ENCODE results near the gene GUCD1. TPM values are rescaled to one million over a fixed set of nuclear protein-coding genes. Genes with fewer than 3 reads are reported as not detected.

The GUCD1 gene
- total and polyA plus RNA-seq, 2 of the 8 experiments (the other 6 are each of a cell fraction or from before 2014, with no cell fraction given): 85.2 to 128 TPM

DNA sequence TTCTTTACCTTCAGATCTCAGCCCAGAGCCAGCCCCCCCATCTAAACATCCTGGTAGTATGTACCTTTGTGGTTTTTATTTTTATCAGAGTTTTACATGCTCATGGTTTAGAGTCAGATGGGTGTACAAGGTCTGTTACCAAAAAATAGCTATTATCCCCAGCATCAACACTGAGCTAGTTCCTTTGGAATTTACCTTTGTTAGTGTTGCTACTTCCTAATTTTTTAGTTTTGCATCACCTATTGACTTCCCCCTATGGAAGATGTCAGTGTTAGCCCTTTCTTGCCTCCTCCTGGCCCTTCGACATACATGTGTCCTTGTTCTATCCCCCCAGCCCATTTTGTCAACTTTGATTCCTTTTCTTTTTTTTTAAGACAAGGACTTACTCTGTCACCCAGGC lies 52.4 kb downstream of the GUCD1 start (continued):
- TF ChIP-seq BRCA1 (IDR thresholded peaks at IDR 0.05; ENCODE audit: low read depth, low read length): no peak
- TF ChIP-seq USF2 (IDR thresholded peaks at IDR 0.05; ENCODE audit: low read length): no peak
- no peak for TF ChIP-seq RXRA (IDR thresholded peaks at IDR 0.05; ENCODE audit: insufficient read depth, low read depth, low read length)
- no peak for TF ChIP-seq EP300 (IDR thresholded peaks at IDR 0.05; ENCODE audit: borderline replicate concordance in 1 of 2, low read depth in 2 of 2, low read length in 2 of 2)
- TF ChIP-seq, protein P1, sequence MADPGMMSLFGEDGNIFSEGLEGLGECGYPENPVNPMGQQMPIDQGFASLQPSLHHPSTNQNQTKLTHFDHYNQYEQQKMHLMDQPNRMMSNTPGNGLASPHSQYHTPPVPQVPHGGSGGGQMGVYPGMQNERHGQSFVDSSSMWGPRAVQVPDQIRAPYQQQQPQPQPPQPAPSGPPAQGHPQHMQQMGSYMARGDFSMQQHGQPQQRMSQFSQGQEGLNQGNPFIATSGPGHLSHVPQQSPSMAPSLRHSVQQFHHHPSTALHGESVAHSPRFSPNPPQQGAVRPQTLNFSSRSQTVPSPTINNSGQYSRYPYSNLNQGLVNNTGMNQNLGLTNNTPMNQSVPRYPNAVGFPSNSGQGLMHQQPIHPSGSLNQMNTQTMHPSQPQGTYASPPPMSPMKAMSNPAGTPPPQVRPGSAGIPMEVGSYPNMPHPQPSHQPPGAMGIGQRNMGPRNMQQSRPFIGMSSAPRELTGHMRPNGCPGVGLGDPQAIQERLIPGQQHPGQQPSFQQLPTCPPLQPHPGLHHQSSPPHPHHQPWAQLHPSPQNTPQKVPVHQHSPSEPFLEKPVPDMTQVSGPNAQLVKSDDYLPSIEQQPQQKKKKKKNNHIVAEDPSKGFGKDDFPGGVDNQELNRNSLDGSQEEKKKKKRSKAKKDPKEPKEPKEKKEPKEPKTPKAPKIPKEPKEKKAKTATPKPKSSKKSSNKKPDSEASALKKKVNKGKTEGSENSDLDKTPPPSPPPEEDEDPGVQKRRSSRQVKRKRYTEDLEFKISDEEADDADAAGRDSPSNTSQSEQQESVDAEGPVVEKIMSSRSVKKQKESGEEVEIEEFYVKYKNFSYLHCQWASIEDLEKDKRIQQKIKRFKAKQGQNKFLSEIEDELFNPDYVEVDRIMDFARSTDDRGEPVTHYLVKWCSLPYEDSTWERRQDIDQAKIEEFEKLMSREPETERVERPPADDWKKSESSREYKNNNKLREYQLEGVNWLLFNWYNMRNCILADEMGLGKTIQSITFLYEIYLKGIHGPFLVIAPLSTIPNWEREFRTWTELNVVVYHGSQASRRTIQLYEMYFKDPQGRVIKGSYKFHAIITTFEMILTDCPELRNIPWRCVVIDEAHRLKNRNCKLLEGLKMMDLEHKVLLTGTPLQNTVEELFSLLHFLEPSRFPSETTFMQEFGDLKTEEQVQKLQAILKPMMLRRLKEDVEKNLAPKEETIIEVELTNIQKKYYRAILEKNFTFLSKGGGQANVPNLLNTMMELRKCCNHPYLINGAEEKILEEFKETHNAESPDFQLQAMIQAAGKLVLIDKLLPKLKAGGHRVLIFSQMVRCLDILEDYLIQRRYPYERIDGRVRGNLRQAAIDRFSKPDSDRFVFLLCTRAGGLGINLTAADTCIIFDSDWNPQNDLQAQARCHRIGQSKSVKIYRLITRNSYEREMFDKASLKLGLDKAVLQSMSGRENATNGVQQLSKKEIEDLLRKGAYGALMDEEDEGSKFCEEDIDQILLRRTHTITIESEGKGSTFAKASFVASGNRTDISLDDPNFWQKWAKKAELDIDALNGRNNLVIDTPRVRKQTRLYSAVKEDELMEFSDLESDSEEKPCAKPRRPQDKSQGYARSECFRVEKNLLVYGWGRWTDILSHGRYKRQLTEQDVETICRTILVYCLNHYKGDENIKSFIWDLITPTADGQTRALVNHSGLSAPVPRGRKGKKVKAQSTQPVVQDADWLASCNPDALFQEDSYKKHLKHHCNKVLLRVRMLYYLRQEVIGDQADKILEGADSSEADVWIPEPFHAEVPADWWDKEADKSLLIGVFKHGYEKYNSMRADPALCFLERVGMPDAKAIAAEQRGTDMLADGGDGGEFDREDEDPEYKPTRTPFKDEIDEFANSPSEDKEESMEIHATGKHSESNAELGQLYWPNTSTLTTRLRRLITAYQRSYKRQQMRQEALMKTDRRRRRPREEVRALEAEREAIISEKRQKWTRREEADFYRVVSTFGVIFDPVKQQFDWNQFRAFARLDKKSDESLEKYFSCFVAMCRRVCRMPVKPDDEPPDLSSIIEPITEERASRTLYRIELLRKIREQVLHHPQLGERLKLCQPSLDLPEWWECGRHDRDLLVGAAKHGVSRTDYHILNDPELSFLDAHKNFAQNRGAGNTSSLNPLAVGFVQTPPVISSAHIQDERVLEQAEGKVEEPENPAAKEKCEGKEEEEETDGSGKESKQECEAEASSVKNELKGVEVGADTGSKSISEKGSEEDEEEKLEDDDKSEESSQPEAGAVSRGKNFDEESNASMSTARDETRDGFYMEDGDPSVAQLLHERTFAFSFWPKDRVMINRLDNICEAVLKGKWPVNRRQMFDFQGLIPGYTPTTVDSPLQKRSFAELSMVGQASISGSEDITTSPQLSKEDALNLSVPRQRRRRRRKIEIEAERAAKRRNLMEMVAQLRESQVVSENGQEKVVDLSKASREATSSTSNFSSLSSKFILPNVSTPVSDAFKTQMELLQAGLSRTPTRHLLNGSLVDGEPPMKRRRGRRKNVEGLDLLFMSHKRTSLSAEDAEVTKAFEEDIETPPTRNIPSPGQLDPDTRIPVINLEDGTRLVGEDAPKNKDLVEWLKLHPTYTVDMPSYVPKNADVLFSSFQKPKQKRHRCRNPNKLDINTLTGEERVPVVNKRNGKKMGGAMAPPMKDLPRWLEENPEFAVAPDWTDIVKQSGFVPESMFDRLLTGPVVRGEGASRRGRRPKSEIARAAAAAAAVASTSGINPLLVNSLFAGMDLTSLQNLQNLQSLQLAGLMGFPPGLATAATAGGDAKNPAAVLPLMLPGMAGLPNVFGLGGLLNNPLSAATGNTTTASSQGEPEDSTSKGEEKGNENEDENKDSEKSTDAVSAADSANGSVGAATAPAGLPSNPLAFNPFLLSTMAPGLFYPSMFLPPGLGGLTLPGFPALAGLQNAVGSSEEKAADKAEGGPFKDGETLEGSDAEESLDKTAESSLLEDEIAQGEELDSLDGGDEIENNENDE (IDR thresholded peaks at IDR 0.05; ENCODE audit: insufficient replicate concordance, low read length): no peak
- no peak for TF ChIP-seq POLR2A (IDR thresholded peaks at IDR 0.05; ENCODE audit: control extremely low read depth in 1 of 2, low read depth in 2 of 2, low read length in 2 of 2)
